GM18498 (cell line): ENCODE measurements around the gene TENM4.
"Not testable (repeated sequence)": the region's sequence is repeated elsewhere in the genome, so short reads cannot be mapped to it uniquely, and the experiment has no call there.

ENCODE experiments used
- ATAC-seq: cut with Tn5 transposase; IDR thresholded peaks from one replicate; pipeline ENCODE4 v1.9.1; 2021; ENCODE audit warnings: mild to moderate bottlenecking, moderate library complexity; ENCODE audit not compliant: unreplicated experiment

The TENM4 gene

DNA sequence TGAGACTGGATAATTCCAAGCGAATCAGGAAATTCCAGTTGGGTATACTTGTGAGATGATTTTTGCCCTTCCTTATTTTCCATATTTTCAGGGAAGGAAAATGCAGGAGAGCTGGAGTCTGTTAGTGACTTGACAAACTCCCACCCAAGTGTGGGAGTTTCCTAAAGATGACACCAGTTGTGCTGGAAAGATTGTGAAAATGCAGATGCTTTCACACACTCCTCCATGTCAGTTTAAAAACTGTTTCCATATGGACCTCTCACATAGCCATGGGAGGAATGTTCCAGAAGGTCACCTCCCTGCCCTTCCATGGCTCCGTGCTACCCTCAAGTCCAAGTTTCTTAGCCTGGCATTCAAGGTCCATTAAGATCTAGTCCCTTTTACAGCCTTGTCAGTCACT lies 515.4 kb downstream of the TENM4 start:
- ATAC-seq: no peak

GRCh38 chr11:78922859-78923625 lies 517.8 kb downstream of the TENM4 start:
- ATAC-seq: no peak

DNA sequence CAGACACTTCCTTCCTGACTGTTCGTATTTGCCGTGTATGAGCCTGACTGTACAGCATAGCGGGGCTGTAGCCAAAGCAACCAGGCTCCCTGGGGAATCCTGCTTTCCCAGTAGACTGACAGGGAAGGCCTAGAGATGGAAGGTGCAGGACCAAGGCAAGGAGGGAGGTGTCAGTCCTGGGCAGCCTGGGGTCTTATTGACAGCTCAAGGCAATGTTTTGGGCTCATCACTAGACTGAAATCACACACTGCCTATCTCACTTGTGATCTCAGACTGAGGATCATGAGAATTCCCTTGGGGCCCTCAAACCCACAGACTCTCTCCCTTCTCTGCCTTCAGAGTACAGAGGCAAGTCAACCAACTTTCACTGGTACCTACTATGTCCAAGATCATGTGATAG lies 519.3 kb downstream of the TENM4 start:
- no peak for ATAC-seq

GRCh38 chr11:78920329-78920728 lies 520.5 kb downstream of the TENM4 start:
- no peak for ATAC-seq

DNA sequence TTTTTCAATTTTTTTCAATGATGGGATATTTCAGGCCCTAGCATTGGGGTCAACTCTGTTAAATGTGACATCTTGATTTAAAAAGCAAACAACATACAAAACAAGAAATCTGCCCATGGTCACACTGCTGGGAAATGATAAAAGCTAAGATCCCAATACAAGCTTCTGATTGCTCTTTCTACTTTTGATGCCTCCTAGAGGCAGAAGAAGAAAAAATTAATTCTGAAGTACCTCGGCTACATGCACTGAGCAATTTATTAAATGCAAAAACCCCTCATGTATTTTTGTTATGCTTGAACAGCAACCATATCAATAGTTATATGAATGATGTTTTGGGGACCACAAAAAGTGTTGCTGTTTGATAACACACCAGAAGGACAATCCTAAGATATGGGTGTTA lies 524.1 kb downstream of the TENM4 start:
- ATAC-seq: no peak

DNA sequence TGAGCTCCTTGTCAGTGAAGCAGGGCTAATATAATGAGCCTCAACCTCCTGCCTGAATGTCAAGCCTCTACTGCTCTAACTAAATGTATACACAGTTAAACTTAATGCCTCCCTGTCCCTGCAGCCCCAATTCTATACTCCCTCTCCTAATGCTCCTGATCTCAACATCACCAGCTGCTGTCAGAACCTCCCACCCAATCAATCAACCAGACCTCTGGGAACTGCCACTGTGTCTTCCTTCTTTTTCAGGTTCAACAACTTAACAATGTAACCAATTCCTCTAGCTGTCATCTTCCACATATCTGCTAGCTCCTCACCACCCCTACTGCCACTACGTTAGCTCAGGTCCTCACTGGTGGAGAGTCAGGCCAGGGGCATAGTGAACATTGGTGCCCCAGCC lies 526.3 kb downstream of the TENM4 start:
- ATAC-seq: no peak

DNA sequence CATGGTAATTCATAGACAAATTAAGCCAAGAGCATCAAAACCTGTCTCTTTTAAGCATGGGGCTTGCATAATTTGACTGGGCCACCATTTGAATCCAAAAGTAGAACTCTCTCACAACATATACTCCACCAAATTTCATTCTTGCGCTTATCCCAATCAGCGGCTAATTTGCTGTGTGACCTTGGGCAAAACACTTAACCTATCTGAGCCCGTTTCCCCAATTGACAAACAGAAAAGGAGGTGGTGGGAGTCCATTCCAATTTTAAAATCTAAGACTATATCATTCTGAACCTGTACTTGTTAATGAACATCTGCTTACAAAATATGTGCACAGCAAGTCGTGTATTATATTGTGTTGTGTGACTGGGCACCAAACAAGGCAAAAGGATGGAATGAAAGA lies 528.1 kb downstream of the TENM4 start:
- no peak for ATAC-seq

DNA sequence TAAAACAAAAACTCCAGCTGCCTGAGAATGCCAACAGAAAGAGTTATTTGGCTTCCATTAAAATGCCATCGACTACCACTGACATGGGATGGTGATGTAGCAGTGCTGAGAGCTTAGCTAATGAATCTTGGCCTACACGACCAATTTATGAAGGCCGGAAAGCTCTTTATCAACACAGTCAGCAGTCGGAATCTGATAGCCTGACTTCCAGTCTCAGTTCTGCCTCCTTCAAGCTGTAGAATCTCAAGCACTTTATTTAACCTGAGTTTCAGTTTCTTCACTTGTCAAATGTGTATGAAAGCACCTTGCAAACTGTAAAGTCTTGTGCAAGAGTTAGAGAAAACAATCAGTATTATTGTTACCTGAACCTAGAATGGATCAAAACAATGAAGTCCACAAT lies 530.5 kb downstream of the TENM4 start:
- no peak for ATAC-seq

DNA sequence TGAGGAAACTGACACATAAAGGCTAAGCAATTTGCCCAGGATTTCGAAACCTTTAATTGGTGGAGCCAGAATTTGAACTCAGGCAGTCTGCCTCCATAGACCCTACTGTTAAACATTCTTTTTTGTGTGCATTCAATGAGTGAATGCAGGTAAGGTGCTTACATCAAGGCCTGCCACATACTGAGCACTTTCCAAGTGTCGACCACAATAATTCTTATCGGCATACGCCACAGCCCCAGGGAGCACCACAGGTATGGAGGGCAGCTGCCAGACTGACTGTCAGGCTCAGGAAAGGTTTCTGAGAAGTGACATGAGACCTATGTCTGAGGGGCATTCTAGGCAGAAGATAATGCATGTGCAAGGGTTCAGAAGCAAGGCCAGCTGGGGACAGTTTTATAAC lies 531.4 kb downstream of the TENM4 start:
- no peak for ATAC-seq

DNA sequence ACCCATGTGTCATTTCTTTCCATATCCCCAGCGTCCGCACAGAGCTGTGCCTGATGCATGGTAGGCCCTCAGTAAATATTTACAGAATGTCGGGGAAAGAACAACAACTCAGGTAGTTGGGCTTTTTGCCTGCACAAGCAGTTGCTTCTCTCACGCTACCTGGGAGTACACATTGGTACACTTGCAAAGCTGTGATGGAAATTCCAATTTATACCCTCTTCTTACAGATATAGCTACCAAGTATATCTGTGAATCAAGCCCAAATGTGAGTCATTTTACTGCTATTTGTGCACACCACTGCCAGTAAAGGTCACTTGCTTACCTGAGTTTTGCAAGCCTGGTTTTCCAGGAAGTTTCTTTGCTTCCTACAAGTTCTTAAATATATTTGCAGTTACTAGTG lies 533.2 kb downstream of the TENM4 start:
- ATAC-seq: no peak

DNA sequence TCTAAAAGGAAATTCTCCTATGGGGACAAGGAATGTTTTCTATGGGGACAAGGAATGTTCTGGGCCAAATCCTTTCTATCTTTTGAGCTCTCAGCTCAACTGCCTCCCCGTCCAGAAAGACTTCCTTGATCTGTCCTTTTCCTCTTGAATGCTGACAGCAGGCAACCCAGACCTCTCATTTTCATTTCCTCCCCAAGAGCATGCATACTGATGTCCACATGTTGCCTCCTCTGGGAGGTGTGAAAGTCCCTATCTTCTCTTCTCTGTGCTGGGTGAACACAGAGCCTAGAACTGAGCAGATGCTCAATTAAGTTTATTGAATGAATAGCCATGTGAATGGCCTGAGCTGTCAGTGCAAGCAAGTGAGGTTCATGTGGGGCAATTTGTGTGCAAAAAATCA lies 534.3 kb downstream of the TENM4 start:
- no peak for ATAC-seq

- ATAC-seq: no peak
Measured at GRCh38 chr11:78905756-78906155, 535.1 kb downstream of the TENM4 start.

GRCh38 chr11:78902771-78903507 lies 537.9 kb downstream of the TENM4 start:
- no peak for ATAC-seq

- ATAC-seq: no peak
Measured at GRCh38 chr11:78901831-78902230, 539.0 kb downstream of the TENM4 start.

GRCh38 chr11:78898266-78898775 lies 542.5 kb downstream of the TENM4 start:
- no peak for ATAC-seq

DNA sequence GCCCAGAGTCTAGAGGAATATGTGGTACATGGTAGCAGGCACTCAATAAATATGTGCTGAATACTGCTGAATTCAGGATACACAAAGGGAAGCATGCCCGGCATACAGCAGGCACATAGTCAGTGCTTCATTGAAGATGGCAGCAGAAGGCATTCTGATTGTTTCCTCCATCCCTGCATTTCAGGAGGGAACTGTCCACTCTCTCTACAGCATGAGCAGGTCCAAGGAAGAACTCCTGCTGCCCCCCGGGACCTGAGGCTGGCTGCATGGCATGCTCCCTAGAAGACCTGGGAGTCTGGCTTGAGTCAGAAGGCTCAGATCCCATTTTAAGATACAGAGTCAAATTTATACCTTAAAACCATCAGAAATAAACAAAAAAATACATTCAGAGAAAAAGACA lies 546.8 kb downstream of the TENM4 start:
- ATAC-seq: no peak

- ATAC-seq: no peak
Measured at GRCh38 chr11:78889698-78890097, 551.1 kb downstream of the TENM4 start.

DNA sequence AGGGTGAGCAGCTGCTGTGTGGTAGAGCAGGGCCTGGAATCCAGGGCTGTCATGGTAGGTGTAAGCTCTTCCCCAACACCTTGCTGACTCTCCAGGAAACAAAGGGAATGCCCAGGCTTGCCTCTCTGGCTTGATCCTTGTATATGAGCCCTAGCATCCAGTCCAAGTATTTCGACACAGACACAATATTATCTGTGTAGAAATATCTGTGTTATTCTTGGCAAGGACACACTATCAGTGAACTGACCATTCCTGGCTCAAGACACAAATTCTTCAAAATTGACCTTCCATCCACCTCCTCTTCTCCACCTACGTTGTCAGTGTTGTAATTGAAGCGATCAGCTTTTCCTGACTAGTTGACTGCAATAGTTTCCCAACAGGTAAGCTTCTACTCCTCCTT lies 554.2 kb downstream of the TENM4 start:
- ATAC-seq: no peak

DNA sequence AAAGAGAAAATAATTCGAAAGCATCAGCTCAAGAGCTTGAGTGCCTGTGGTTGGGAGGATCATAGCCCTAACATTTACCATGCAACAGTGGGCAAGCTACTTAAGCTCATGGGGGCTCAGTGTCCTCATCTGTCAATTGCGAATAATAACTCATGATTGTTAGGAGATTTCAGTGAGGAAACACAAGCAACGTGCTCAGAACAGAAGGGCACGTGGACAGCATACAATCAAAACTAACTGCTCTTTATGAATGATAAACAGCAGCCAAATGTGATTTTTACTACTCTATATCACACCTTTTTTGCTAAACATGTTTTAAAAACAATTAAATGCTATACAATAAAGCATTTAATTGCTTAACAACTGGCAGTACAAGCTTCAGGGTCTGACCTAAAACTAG lies 556.1 kb downstream of the TENM4 start:
- ATAC-seq: no peak

DNA sequence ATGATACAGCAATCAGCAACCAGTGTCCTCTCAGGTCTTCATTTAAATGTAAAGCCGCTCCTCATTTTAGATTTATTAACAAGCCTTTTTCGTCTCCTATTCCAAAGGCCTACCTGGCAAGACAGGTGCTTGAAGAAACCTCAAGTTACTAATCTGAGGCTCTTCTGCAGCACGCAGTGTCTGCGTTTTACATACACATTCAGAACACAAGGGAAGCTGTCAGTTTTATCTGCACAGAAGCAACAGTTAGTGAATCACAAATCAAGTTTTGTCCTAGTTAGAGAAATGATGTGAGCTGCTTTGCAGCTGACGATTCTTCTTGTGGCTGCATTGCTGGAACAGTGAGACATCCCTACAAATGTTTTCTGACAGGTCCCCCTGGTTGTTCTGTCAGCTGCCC lies 557.3 kb downstream of the TENM4 start:
- ATAC-seq: no peak

DNA sequence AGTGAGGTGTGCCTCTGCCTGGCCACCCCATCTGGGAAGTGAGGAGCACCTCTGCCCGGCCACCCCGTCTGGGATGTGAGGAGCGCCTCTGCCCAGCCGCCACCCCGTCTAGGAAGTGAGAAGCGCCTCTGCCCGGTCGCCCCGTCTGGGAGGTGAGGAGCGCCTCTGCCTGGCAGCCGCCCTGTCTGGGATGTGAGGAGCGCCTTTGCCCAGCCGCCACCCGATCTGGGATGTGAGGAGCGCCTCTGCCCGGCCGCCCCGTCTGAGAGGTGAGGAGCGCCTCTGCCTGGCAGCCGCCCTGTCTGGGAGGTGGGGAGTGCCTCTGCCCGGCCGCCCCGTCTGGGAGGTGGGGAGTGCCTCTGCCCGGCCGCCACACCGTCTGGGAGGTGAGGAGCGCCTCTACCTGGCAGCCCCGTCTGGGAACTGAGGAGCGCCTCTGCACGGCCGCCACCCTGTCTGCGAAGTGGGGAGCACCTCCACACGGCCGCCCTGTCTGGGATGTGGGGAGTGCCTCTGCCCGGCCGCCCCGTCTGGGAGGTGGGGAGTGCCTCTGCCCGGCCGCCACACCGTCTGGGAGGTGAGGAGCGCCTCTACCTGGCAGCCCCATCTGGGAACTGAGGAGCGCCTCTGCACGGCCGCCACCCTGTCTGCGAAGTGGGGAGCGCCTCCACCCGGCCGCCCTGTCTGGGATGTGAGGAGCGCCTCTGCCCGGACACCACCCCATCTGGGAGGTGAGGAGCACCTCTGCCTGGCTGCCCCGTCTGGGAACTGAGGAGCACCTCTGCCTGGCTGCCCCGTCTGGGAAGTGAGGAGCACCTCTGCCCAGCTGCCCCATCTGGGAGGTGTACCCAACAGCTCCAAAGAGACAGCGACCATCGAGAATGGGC lies 561.5 kb downstream of the TENM4 start:
- not testable (repeated sequence) for ATAC-seq
